Fibroblast of peridontal ligament (primary cell): ENCODE measurements around the gene NUDT14.

Source experiments
- DNase-seq: peaks from one replicate; pipeline ENCODE4 v3.0.0-alpha.2; 2010; ENCODE audit errors: extremely low read depth

The NUDT14 gene

GRCh38 chr14:105159344-105159743, 21.8 kb downstream of the NUDT14 start:
- no peak for DNase-seq

- no peak for DNase-seq
Measured at GRCh38 chr14:105158794-105159193, 22.3 kb downstream of the NUDT14 start.

GRCh38 chr14:105157872-105158271, 23.2 kb downstream of the NUDT14 start:
- no peak for DNase-seq

- DNase-seq: no peak
Measured at GRCh38 chr14:105156414-105157375, 24.4 kb downstream of the NUDT14 start.

GRCh38 chr14:105155681-105156413, 25.3 kb downstream of the NUDT14 start:
- no peak for DNase-seq

- DNase-seq: no peak
Measured at GRCh38 chr14:105155071-105155651, 26.0 kb downstream of the NUDT14 start.

GRCh38 chr14:105154476-105154871, 26.6 kb downstream of the NUDT14 start:
- no peak for DNase-seq

GRCh38 chr14:105153739-105154475, 27.2 kb downstream of the NUDT14 start:
- no peak for DNase-seq

- DNase-seq: no peak
Measured at GRCh38 chr14:105153331-105153731, 27.8 kb downstream of the NUDT14 start.

GRCh38 chr14:105152794-105153241, 28.3 kb downstream of the NUDT14 start:
- DNase-seq: no peak

GRCh38 chr14:105151838-105152793, 29.0 kb downstream of the NUDT14 start:
- no peak for DNase-seq

GRCh38 chr14:105151084-105151837, 29.9 kb downstream of the NUDT14 start:
- DNase-seq: no peak

GRCh38 chr14:105150368-105151083, 30.6 kb downstream of the NUDT14 start:
- DNase-seq: no peak

GRCh38 chr14:105150026-105150367, 31.1 kb downstream of the NUDT14 start:
- DNase-seq: no peak

- no peak for DNase-seq
Measured at GRCh38 chr14:105149146-105149781, 31.8 kb downstream of the NUDT14 start.

GRCh38 chr14:105148604-105149145, 32.4 kb downstream of the NUDT14 start:
- DNase-seq: no peak

GRCh38 chr14:105147671-105148603, 33.2 kb downstream of the NUDT14 start:
- no peak for DNase-seq
